Tibial nerve (tissue), 4 donors: ENCODE results near the gene ATP6V1D. TPM values are rescaled to one million over a fixed set of nuclear protein-coding genes. Genes with fewer than 3 reads are reported as not detected.
"Not testable (repeated sequence)": the region's sequence is repeated elsewhere in the genome, so short reads cannot be mapped to it uniquely, and the experiment has no call there.

Experiments
- DNase-seq, 2 donors: peaks; one replicate each; pipeline ENCODE4 v3.0.0-alpha.2; 2019; ENCODE audit warnings: low spot score in 2 of 2
- H3K27ac ChIP-seq, 4 donors: fragments of 200-600 bp; sonication (generic) in 3 of 4; one replicate each; pipeline ENCODE4 v1.5.1; 2017 to 2019; ENCODE audit warnings: mild to moderate bottlenecking in 1 of 4
- H3K27me3 ChIP-seq, 2 donors: fragments of 200-600 bp; sonication (generic) in 1 of 2; one replicate each; pipeline versions ENCODE4 v1.5.1 to v1.6.0; 2017 to 2019
- H3K36me3 ChIP-seq, 3 donors: fragments of 200-600 bp; sonication (generic); one replicate each; pipeline ENCODE4 v1.5.1; 2018 to 2019
- H3K4me1 ChIP-seq, 4 donors: fragments of 200-600 bp; sonication (generic) in 3 of 4; one replicate each; pipeline ENCODE4 v1.5.1; 2017 to 2019
- H3K4me3 ChIP-seq, 4 donors: fragments of 200-600 bp; sonication (generic) in 3 of 4; one replicate each; pipeline ENCODE4 v1.5.1; 2017 to 2019; ENCODE audit warnings: mild to moderate bottlenecking in 1 of 4, moderate library complexity in 1 of 4
- H3K9me3 ChIP-seq, 4 donors: fragments of 200-600 bp; sonication (generic) in 3 of 4; one replicate each; pipeline ENCODE4 v1.5.1; 2017 to 2019
- EP300 ChIP-seq, 2 donors: sonication (generic); formaldehyde crosslinking; IDR thresholded peaks; one replicate each; pipeline ENCODE4 v1.6.1; 2017; ENCODE audit warnings: antibody characterized with exemption in 2 of 2, mild to moderate bottlenecking in 1 of 2
- POLR2A ChIP-seq, 2 donors: fragments of 450-650 bp; IDR thresholded peaks; one replicate each; pipeline ENCODE4 v1.6.1; 2017; ENCODE audit warnings: antibody characterized with exemption in 2 of 2, mild to moderate bottlenecking in 2 of 2, moderate library complexity in 2 of 2
- WGBS, 2 donors: methylation state at CpG; one replicate each; pipeline ENCODE4 v1.1.5; 2018; 5-methylcytosine and 5-hydroxymethylcytosine counted together
- total RNA-seq, 4 donors: library from RNA; depleted of rRNA; stranded (reverse); fragments of >200 nt; gene quantifications; one replicate each; pipeline ENCODE4 v1.1.0, GENCODE V29; 2016
- TF ChIP-seq, protein P1 (sequence below), 5 experiments: fragments of 200-600 bp in 3 of 5; fragments of 450-650 bp in 2 of 5; sonication (generic) in 3 of 5; IDR thresholded peaks; one replicate each; pipeline ENCODE4 v1.5.1; 2016 to 2019; ENCODE audit warnings: antibody characterized with exemption in 5 of 5, mild to moderate bottlenecking in 3 of 5, moderate library complexity in 2 of 5

Gene ATP6V1D
- total RNA-seq, 4 donors from 2014 or later = 49.6 to 91.5 (median 57.6) TPM

GRCh38 chr14:67335781-67336180 is 23.8 kb downstream of the ATP6V1D start:
- H3K4me3 ChIP-seq = no peak overlapping the region
- 85 to 93% methylated on average over 2 of the region's 2 CpGs for WGBS, 2 donors
- H3K27ac ChIP-seq = no peak overlapping the region
- H3K27me3 ChIP-seq = no peaks in the 10 kb centered on the region
- TF ChIP-seq POLR2A (IDR thresholded peaks at IDR 0.05) (no peak), EP300 (IDR thresholded peaks at IDR 0.05) (no peak)
- TF ChIP-seq, protein P1, sequence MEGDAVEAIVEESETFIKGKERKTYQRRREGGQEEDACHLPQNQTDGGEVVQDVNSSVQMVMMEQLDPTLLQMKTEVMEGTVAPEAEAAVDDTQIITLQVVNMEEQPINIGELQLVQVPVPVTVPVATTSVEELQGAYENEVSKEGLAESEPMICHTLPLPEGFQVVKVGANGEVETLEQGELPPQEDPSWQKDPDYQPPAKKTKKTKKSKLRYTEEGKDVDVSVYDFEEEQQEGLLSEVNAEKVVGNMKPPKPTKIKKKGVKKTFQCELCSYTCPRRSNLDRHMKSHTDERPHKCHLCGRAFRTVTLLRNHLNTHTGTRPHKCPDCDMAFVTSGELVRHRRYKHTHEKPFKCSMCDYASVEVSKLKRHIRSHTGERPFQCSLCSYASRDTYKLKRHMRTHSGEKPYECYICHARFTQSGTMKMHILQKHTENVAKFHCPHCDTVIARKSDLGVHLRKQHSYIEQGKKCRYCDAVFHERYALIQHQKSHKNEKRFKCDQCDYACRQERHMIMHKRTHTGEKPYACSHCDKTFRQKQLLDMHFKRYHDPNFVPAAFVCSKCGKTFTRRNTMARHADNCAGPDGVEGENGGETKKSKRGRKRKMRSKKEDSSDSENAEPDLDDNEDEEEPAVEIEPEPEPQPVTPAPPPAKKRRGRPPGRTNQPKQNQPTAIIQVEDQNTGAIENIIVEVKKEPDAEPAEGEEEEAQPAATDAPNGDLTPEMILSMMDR (IDR thresholded peaks at IDR 0.05) = peak in 1 of 5 experiments; percentile 15
- H3K36me3 ChIP-seq = peaks cover 0 to 90% (median 14%) of the 10 kb centered on the region in 3 donors
- no peak for DNase-seq
- no peaks in the 10 kb centered on the region for H3K4me1 ChIP-seq
- H3K9me3 ChIP-seq = no peaks in the 10 kb centered on the region

DNA sequence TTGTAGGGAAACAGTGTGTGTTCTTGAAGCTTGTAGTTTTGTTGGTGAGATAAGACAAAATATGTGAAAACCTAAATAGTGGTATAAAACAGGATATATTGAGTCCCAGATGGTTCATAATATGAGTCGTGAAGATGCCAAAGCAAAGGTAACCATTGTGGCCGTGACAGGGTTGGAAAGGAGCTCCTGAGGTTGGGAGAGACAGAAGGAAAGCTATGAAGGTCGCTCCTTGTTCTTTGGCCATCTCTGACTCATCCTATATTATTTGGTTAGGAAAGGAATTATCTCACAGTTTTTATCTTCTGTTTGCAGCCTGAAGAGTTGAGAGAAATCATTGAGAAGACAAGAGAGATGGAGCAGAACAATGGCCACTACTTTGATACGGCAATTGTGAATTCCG is 27.1 kb downstream of the ATP6V1D start:
- H3K4me3 ChIP-seq = no peak overlapping the region
- peaks cover 0 to 75% (median 8%) of the 10 kb centered on the region in 3 donors for H3K36me3 ChIP-seq
- no peaks in the 10 kb centered on the region for H3K4me1 ChIP-seq
- H3K9me3 ChIP-seq = no peaks in the 10 kb centered on the region
- no peak for DNase-seq
- WGBS, 2 donors = 92 to 94% methylated on average over 5 of the region's 5 CpGs
- peak overlapping the region in 1 of 4 donors; percentile 44 for H3K27ac ChIP-seq
- no peak for TF ChIP-seq EP300 (IDR thresholded peaks at IDR 0.05)
- no peak for TF ChIP-seq POLR2A (IDR thresholded peaks at IDR 0.05)
- no peaks in the 10 kb centered on the region for H3K27me3 ChIP-seq

GRCh38 chr14:67331368-67332125 is 28.1 kb downstream of the ATP6V1D start:
- Histone ChIP-seq H3K4me3 (no peak overlapping the region), H3K4me1 (no peaks in the 10 kb centered on the region), H3K9me3 (no peaks in the 10 kb centered on the region), H3K36me3 (peaks cover 0 to 75% (median 10%) of the 10 kb centered on the region in 3 donors), H3K27me3 (no peaks in the 10 kb centered on the region), H3K27ac (peak overlapping the region in 2 of 4 donors; percentile 44 to 56)
- TF ChIP-seq EP300 (IDR thresholded peaks at IDR 0.05) (no peak), POLR2A (IDR thresholded peaks at IDR 0.05) (no peak)
- TF ChIP-seq, protein P1 (IDR thresholded peaks at IDR 0.05) = no peak
- WGBS, 2 donors = 65 to 68% methylated on average over 5 of the region's 5 CpGs
- no peak for DNase-seq

DNA sequence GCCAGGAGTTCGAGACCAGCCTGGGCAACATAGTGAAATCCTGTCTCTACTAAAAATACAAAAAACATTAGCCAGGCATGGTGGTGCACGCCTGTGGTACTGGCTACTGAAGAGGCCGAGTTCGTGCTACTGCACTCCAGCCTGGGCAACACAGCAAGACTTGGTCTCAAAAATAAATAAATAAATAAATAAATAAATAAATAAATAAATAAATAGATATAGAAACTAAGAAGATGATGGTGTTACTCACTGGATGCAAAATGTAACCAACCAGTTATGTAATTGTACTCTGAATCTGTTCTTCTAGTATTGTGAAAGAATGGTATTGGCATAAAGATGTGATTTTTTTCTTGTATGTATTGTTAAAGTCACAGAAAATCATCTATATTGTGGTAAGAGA is 29.9 kb downstream of the ATP6V1D start:
- H3K27me3 ChIP-seq, H3K4me3 ChIP-seq, H3K9me3 ChIP-seq, DNase-seq, H3K27ac ChIP-seq, H3K4me1 ChIP-seq: not testable (repeated sequence)
- 99 to 100% methylated on average over 4 of the region's 4 CpGs for WGBS, 2 donors
- H3K36me3 ChIP-seq = peaks cover 0 to 68% (median 13%) of the 10 kb centered on the region in 3 donors

DNA sequence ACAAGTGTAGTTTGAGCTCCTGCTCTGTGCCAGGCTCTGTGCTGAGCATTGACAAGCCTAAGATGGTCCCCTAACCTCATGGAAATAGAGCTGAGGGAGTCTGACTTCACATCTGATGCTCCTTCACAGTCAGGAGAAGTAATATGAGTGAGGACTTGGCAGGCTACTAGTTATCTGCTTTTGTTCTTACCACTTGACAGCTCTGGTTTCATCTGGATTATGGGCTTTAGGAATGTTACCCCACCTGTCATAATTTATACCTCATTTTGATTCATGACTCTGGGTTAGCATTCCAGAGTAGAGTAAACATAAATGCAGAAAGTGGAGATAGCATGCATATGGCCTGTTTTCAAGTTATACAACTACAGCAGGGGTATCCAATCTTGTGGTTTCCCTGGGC is 40.5 kb downstream of the ATP6V1D start:
- no peaks in the 10 kb centered on the region for H3K4me1 ChIP-seq
- H3K36me3 ChIP-seq = peaks cover 0 to 86% (median 5%) of the 10 kb centered on the region in 3 donors
- H3K9me3 ChIP-seq = no peaks in the 10 kb centered on the region
- no peak overlapping the region for H3K27ac ChIP-seq
- DNase-seq = no peak
- H3K27me3 ChIP-seq = no peaks in the 10 kb centered on the region
- TF ChIP-seq, protein P1 (IDR thresholded peaks at IDR 0.05) = no peak
- TF ChIP-seq EP300 (IDR thresholded peaks at IDR 0.05) = no peak
- TF ChIP-seq POLR2A (IDR thresholded peaks at IDR 0.05) = no peak
- no peak overlapping the region for H3K4me3 ChIP-seq

GRCh38 chr14:67317822-67318221 is 41.8 kb downstream of the ATP6V1D start:
- DNase-seq = no peak
- Histone ChIP-seq H3K27ac (no peak overlapping the region), H3K36me3 (peaks cover 0 to 85% (median 5%) of the 10 kb centered on the region in 3 donors), H3K4me1 (no peaks in the 10 kb centered on the region), H3K27me3 (no peaks in the 10 kb centered on the region), H3K9me3 (no peaks in the 10 kb centered on the region), H3K4me3 (no peak overlapping the region)
- TF ChIP-seq EP300 (IDR thresholded peaks at IDR 0.05) (no peak), POLR2A (IDR thresholded peaks at IDR 0.05) (no peak)
- TF ChIP-seq, protein P1 (IDR thresholded peaks at IDR 0.05) = no peak
- 80 to 88% methylated on average over 1 of the region's 1 CpG for WGBS, 2 donors
